GM18499 (cell line): ENCODE measurements around the gene OSTF1.

Source experiments
- ATAC-seq: cut with Tn5 transposase; IDR thresholded peaks from one replicate; pipeline ENCODE4 v1.9.1; 2021; ENCODE audit warnings: moderate number of reproducible peaks; ENCODE audit not compliant: insufficient read depth, unreplicated experiment

The OSTF1 gene

DNA sequence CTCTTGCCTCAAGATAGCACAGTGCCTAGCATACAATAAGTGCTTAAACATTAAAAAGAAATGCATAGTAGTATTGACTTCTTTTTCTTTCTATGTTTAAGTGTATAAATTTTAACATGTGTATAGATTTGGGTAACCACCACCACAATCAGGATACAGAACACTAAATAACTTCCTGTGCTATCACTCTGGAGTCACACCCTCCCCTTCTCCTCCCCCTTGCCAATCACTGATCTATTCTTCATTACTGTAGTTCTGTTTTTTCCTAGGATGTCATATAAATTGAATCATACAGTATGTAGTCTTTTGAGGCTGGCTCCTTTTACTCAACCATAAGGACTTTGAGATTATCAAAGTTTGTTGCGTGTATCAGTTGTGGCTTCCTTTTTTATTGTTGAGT lies 68.5 kb downstream of the OSTF1 start:
- ATAC-seq = no peak

- no peak for ATAC-seq
Measured at GRCh38 chr9:75161116-75161857, 73.0 kb downstream of the OSTF1 start.

DNA sequence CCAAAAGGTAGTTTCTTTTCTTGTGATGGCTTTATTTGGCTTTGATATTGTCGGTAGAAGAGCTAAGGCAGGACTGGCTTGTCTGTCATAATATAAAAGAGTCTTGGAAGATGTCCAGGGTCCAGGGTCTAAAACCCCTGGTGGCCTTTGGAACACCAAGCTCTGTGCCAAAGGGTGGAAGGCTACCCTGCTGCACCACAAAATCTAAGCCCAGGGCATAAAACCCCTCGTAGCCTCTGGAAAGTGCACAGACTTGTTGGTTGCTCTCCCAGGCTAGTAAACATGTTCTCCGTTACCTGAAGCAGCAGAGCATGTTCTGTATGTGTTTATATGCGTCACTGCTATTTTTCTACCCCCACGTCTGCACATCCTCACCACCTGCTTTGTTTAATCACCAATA lies 75.5 kb downstream of the OSTF1 start:
- no peak for ATAC-seq

GRCh38 chr9:75164573-75164972 lies 76.3 kb downstream of the OSTF1 start:
- no peak for ATAC-seq

DNA sequence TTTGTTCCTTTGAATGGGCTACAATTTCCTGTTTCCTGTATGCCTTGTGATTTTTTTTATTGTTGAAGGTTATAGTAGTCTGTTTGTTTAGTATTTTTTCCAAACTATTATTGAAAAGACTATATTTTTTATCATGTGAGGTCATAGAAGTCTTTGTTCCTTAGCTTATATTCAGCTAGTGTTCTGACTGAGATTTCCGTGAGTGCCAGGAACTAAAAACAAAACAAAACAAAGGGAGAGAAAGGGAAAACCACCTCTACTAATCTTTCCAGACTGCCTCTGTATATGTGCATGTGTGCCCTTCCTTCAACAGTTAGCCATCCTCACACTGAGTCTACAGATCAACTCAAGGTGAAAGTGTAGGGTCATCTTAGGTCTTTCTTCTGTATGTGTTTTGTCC lies 79.0 kb downstream of the OSTF1 start:
- ATAC-seq = no peak

GRCh38 chr9:75168270-75169178 lies 80.2 kb downstream of the OSTF1 start:
- ATAC-seq = no peak

DNA sequence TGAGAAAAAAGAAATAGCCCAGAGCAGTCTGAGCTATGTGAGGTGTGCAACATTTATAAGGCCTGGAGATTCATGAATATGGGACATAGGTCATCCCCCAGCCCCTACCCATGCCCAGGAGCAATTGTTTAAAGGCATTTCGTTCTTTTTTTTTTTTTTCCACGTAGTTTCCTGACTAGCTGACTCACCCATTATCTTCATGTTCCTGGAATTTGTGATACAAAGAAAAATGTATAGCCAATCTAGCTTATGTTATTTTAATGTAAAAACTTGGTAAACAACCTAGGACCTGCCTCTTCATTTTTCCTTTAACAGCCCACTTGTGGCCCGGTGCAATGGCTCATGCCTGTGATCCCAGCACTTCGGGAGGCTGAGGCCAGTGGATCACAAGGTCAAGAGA lies 81.3 kb downstream of the OSTF1 start:
- no peak for ATAC-seq

GRCh38 chr9:75170898-75171360 lies 82.6 kb downstream of the OSTF1 start:
- no peak for ATAC-seq

- no peak for ATAC-seq
Measured at GRCh38 chr9:75175395-75175794, 87.1 kb downstream of the OSTF1 start.

- ATAC-seq = no peak
Measured at GRCh38 chr9:75176037-75176436, 87.7 kb downstream of the OSTF1 start.

DNA sequence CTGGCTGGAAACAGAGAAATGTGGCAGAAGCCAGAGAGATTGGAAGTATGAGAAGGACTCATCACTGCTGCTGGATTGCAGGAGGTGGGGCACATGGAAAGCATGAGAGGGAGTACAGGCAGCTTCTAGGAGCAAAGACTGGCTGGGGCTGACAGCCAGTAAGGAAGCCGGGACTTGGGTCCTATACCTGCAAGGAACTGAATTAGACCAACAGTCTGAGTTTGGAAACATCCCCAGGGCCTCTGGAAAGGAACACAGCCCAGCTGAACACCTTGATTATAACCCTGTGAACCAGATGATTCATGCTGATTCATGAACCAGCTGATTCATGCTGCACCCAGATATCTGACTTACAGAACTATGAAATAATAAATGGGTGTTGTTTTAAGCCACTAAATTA lies 93.4 kb downstream of the OSTF1 start:
- ATAC-seq = no peak

DNA sequence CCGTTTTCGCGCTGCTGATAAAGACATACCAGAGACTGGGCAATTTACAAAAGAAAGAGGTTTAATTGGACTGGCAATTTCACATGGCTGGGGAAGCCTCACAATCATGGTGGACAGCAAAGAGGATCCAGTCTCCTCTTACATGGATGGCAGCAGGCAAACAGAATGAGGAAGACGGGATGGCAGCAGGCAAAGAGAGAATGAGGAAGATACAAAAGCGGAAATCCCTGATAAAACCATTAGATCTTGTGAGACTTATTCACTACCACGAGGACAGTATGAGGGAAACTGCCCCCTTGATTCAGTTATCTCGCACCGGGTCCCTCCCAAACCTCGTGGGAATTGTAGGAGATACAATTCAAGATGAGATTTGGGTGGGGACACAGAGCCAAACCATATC lies 95.0 kb downstream of the OSTF1 start:
- ATAC-seq = no peak

DNA sequence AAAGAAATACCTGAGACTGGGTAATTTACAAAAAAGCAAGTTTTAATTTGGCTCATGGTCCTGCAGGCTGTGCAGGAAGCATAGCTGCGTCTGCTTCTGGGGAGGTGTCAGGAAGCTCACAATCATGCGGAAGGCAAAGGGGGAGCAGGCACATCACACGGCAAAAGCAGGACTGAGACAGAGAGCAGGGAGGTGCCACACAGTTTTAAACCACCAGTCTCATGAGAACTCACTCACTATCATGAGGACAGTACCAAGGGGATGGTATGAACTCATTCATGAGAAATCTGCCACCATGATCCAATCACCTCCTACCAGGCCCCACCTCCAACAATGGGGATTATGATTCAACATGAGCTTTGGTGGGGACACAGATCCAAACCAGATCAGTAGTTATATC lies 96.2 kb downstream of the OSTF1 start:
- ATAC-seq = no peak

GRCh38 chr9:75185585-75186170 lies 97.4 kb downstream of the OSTF1 start:
- no peak for ATAC-seq

- no peak for ATAC-seq
Measured at GRCh38 chr9:75186767-75187380, 98.6 kb downstream of the OSTF1 start.

DNA sequence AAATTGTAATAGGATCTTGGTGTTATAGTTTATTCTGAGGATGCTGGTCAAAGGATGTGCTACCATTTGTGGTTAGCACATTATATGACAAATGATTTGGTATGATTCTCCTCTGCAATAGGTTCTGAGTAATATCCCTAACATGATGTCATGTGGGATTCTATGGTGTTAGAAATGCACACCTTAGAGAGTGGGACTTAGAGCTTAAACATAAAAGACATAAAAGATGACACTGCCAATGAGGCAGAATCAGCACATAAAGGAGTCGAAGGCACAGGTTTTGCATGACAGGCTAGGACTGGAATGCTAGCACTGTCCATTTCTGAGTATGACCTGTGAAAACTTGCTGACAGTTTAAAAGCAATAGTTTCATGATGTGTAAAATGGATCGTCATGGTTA lies 100.4 kb downstream of the OSTF1 start:
- ATAC-seq = no peak

DNA sequence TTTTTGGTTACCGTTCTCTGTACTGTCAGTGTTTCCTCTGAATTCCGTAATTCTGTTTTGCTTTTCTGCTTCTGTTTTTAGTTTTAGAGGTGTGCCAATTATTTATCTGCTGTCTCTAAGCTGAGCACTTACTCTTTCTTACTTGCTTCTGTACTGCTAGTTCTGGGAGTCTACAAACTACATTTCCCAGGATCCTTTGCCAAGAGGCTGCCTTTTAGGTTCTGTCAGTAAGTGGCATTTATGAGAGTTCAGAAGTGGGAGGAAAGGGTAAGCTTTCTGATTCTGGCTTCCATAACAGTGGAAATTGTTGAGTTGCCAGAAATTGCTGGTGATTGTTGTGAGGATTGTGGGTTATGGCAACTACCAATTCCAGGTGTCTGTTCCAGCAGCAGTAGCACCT lies 102.4 kb downstream of the OSTF1 start:
- no peak for ATAC-seq
